Type B pancreatic cell (in vitro differentiated cells): ENCODE data around the gene DNM2. TPM values are rescaled to one million over a fixed set of nuclear protein-coding genes. Genes with fewer than 3 reads are reported as not detected.

Experiments used
- DNase-seq: peaks from one replicate; pipeline ENCODE4 v3.0.0; 2021; ENCODE audit warnings: mixed read lengths; ENCODE audit not compliant: unreplicated experiment; ENCODE audit errors: extremely low spot score
- H3K27ac Mint-ChIP-seq: 2 replicates; pipeline ENCODE4 v1.8.0; 2021; ENCODE audit warnings: mild to moderate bottlenecking, mixed read lengths
- H3K27me3 Mint-ChIP-seq: 2 replicates; pipeline ENCODE4 v1.8.0; 2021; ENCODE audit warnings: mixed read lengths
- H3K36me3 Mint-ChIP-seq: 2 replicates; pipeline ENCODE4 v1.8.0; 2021; ENCODE audit warnings: mixed read lengths
- H3K4me1 Mint-ChIP-seq: one replicate; pipeline ENCODE4 v1.8.0; 2021; ENCODE audit warnings: mixed read lengths; ENCODE audit not compliant: unreplicated experiment
- H3K4me3 Mint-ChIP-seq: 2 replicates; pipeline ENCODE4 v1.8.0; 2021; ENCODE audit warnings: mild to moderate bottlenecking, mixed read lengths
- H3K9me3 Mint-ChIP-seq: 2 replicates; pipeline ENCODE4 v1.8.0; 2021; ENCODE audit warnings: mixed read lengths
- CTCF ChIP-seq: fragments of 200-600 bp; sonication (generic); conservative IDR thresholded peaks from 2 replicates; pipeline ENCODE4 v1.5.0; 2021; ENCODE audit warnings: antibody characterized with exemption, mild to moderate bottlenecking
- total RNA-seq: library from RNA; stranded (reverse); gene quantifications from 2 replicates; pipeline ENCODE4 v1.2.1, GENCODE V29; 2021; ENCODE audit warnings: low replicate concordance

DNM2 gene
- total RNA-seq, 1 donor from 2014 or later, result 119 TPM

- no peaks in the 10 kb centered on the region for H3K4me1 Mint-ChIP-seq
- peaks cover 5% of the 10 kb centered on the region for H3K36me3 Mint-ChIP-seq
- no peak overlapping the region for H3K4me3 Mint-ChIP-seq
- H3K27ac Mint-ChIP-seq, result no peak overlapping the region
- H3K27me3 Mint-ChIP-seq, result no peaks in the 10 kb centered on the region
- TF ChIP-seq CTCF, result no peak
- DNase-seq, result no peak
- H3K9me3 Mint-ChIP-seq, result no peaks in the 10 kb centered on the region
These were observed 79.2 kb downstream of the DNM2 start for GRCh38 chr19:10797078-10797477.

GRCh38 chr19:10797541-10798256 lies 79.8 kb downstream of the DNM2 start:
- no peaks in the 10 kb centered on the region for H3K4me1 Mint-ChIP-seq
- no peak overlapping the region for H3K4me3 Mint-ChIP-seq
- no peak for TF ChIP-seq CTCF
- H3K27ac Mint-ChIP-seq, result no peak overlapping the region
- H3K27me3 Mint-ChIP-seq, result no peaks in the 10 kb centered on the region
- peaks cover 3% of the 10 kb centered on the region for H3K36me3 Mint-ChIP-seq
- H3K9me3 Mint-ChIP-seq, result no peaks in the 10 kb centered on the region
- DNase-seq, result no peak

- Mint-ChIP-seq H3K27ac (no peak overlapping the region), H3K4me1 (no peaks in the 10 kb centered on the region), H3K9me3 (no peaks in the 10 kb centered on the region), H3K27me3 (no peaks in the 10 kb centered on the region), H3K36me3 (peaks cover 12% of the 10 kb centered on the region), H3K4me3 (no peak overlapping the region)
- no peak for DNase-seq
- no peak for TF ChIP-seq CTCF
These were observed 82.6 kb downstream of the DNM2 start for GRCh38 chr19:10800488-10800887.

GRCh38 chr19:10802479-10802878 lies 84.6 kb downstream of the DNM2 start:
- no peaks in the 10 kb centered on the region for H3K9me3 Mint-ChIP-seq
- H3K4me1 Mint-ChIP-seq, result no peaks in the 10 kb centered on the region
- no peaks in the 10 kb centered on the region for H3K27me3 Mint-ChIP-seq
- H3K4me3 Mint-ChIP-seq, result no peak overlapping the region
- no peak for DNase-seq
- TF ChIP-seq CTCF, result no peak
- peaks cover 15% of the 10 kb centered on the region for H3K36me3 Mint-ChIP-seq
- H3K27ac Mint-ChIP-seq, result no peak overlapping the region

- no peak overlapping the region for H3K4me3 Mint-ChIP-seq
These were observed 85.4 kb downstream of the DNM2 start for GRCh38 chr19:10803252-10803651.

More at GRCh38 chr19:10803252-10803651, 85.4 kb downstream of the DNM2 start:
- TF ChIP-seq CTCF, result no peak
- no peaks in the 10 kb centered on the region for H3K9me3 Mint-ChIP-seq
- H3K4me1 Mint-ChIP-seq, result no peaks in the 10 kb centered on the region
- no peak overlapping the region for H3K27ac Mint-ChIP-seq
- peaks cover 17% of the 10 kb centered on the region for H3K36me3 Mint-ChIP-seq
- H3K27me3 Mint-ChIP-seq, result no peaks in the 10 kb centered on the region
- no peak for DNase-seq
